Mammary epithelial cell (primary cell): Measurements from ENCODE around the gene TFDP2.

ENCODE experiments used
- EZH2 ChIP-seq: IDR thresholded peaks from 2 replicates; pipeline ENCODE4 v1.6.1; 2012; ENCODE audit warnings: low read length, inconsistent platforms, borderline replicate concordance
- TF ChIP-seq, protein P1 (sequence below), 2 donors: IDR thresholded peaks in 1 of 2; conservative IDR thresholded peaks in 1 of 2; 2 replicates each; pipeline ENCODE4 v1.5.1; 2011 to 2012; ENCODE audit warnings: inconsistent platforms in 2 of 2, low read length in 2 of 2, mild to moderate bottlenecking in 2 of 2, control low read depth in 1 of 2, low read depth in 1 of 2; ENCODE audit not compliant: insufficient read depth in 1 of 2; ENCODE audit errors: extremely low read depth in 1 of 2

DNA sequence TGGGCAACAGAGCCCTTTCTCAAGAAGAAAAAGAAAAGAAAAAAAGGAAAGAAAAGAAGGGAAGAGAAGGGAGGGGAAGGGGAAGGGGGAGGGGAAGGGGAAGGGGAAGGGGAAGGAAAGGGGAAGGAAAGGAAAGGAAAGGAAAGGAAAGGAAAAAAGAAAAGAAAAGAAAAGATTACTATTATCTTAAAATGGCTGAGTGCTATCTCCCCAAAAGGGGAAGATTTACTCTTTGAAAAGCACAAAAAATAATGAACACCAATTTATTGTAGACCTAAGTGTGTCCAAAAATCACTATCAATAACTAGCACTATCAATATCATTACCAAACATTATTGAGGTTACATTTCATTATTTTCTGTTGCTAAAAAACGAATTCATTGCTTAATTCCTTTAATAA lies 183.9 kb downstream of the TFDP2 start:
- TF ChIP-seq, protein P1, sequence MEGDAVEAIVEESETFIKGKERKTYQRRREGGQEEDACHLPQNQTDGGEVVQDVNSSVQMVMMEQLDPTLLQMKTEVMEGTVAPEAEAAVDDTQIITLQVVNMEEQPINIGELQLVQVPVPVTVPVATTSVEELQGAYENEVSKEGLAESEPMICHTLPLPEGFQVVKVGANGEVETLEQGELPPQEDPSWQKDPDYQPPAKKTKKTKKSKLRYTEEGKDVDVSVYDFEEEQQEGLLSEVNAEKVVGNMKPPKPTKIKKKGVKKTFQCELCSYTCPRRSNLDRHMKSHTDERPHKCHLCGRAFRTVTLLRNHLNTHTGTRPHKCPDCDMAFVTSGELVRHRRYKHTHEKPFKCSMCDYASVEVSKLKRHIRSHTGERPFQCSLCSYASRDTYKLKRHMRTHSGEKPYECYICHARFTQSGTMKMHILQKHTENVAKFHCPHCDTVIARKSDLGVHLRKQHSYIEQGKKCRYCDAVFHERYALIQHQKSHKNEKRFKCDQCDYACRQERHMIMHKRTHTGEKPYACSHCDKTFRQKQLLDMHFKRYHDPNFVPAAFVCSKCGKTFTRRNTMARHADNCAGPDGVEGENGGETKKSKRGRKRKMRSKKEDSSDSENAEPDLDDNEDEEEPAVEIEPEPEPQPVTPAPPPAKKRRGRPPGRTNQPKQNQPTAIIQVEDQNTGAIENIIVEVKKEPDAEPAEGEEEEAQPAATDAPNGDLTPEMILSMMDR (conservative IDR thresholded peaks at IDR 0.05 in 1 of 2, IDR thresholded peaks at IDR 0.05 in 1 of 2; ENCODE audit: extremely low read depth in 1 of 2, insufficient read depth in 1 of 2, low read depth in 1 of 2, low read length in 2 of 2) = no peak
- no peak for TF ChIP-seq EZH2
